H4 (cell line): Measurements from ENCODE around the gene PTGES3L. TPM values are rescaled to one million over a fixed set of nuclear protein-coding genes. Genes with fewer than 3 reads are reported as not detected.

ENCODE experiments used
- DNase-seq: peaks from one replicate; pipeline ENCODE4 v3.0.0-alpha.2; 2015; ENCODE audit warnings: low spot score
- total RNA-seq: library from RNA; depleted of rRNA; stranded (reverse); fragments of >200 nt; shearing (Covaris generic); gene quantifications from 2 replicates; pipeline ENCODE4 v1.2.3, GENCODE V29; 2014; rRNA removed

PTGES3L gene
- 0.19 TPM in 1 of 2 replicates, not detected in the other for total RNA-seq

GRCh38 chr17:42979511-42980273 is at the start of gene PTGES3L:
TSS of gene PTGES3L (minus strand) at chr17:42980080. CDS start at chr17:42980053, 27 bp downstream.
- DNase-seq, result peak; percentile 57

DNA sequence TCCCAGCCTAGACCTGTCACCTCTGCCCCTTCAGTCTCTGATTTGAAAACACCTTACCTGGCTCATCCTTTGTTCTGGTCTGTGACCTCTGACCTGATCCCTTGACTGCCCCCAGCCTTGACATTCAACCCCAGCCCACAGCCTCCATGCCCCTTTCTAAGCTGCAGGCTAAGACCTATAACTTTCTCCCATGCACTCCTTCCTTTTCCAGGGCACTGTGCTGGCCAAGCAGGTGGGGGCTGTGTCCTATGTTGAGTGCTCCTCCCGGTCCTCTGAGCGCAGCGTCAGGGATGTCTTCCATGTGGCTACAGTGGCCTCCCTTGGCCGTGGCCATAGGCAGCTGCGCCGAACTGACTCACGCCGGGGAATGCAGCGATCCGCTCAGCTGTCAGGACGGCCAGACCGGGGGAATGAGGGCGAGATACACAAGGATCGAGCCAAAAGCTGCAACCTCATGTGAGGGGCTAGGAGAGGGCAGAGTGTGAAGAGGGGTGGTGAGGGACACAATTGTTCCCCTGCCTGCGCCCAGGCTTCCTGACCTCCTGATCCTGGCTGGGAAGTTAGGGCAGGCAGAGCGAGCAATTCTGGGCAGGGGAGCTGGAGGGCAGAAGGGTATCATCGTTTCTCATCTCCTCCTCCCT is 48.5 kb upstream of the PTGES3L start:
- DNase-seq, result no peak

DNA sequence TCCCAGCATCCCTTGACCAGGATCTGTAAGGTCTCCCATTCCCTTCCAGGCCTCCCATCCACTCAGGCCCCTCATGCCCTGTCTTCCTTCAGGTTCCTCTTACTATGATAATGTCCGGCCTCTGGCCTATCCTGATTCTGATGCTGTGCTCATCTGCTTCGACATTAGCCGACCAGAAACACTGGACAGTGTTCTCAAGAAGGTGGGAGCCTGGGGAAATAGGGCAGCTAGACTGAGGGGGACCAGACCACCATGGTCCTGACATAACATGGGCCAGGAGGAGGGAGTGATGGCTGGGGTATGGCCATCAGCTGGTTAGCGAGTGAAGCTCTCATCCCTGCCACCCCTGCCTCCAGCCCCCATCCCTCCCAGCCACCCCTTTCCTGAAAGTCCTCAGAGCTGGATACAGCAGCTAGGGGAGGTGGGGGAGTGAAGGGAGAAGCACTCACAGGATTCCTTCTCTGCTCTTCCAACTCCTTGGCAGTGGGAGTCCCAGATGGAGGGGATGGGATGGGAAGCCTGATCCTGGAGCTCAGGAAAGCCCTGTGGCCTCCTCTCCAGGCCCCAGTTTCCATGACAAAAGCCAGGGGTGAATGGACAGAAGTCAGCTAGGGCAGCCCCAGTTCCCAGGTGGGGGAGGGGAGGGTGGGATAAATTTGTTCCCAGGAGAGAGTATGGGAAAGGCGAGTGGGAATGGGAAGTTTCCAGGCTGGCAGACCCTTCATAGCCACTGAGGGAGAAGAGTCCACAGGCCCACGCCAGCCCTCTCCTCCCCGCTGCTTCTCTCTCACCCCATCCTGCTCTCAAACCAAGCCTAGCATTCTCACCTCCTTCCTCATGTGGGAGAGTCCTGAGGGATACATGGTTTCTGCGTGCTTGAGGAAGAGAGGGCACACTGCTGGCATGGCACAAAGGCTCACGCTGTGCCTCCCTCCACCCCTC is 47.5 kb upstream of the PTGES3L start:
- no peak for DNase-seq

DNA sequence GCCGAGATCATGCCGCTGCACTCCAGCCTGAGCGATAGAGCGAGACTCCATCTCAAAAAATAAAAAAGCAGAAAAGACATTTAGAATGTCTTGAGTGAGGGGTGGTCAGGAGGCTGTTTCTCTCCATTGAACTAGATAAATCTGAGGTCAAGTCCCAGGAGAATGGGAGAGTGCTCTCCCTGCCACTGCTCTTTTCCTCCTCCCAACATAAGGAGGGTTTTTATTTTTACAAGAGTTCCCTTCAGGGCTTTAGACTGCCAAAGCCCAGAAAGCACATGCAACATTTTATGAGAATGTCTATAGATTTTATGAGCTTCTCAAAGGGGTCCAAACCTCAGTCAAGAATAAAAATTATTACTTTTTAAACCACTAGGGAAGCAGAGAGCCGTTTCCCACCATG is 46.7 kb upstream of the PTGES3L start:
- no peak for DNase-seq

DNA sequence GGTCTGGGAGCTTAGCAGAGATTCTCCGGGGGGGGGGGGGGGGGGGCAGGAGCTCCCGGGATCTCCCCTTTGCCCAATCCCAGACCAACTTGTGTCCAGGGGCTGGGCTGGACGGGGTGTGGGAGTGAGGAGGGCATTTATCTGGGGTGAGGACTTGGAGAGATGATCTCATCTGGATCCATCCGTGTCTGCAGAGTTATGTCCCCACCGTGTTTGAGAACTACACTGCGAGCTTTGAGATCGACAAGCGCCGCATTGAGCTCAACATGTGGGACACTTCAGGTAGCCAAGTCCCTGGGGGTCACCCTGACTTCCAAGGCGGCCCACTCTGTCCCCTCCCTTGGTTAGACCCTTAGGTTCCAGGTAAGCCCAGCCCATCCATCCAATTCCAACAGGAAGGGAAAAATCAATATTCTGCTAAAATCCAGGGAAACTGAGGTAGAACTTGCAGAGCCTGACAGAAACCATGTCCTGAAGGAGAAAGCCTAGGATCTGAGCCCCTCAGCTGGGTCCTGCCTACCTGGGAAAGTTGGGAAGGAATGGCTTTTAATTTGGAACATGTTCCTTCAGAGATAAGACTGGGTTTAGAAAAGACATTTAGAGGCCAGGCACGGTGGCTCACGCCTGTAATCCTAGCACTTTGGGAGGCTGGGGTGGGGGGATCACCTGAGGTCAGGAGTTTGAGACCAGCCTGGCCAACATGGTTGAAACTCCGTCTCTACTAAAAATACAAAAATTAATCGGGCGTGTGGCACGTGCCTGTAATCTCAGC is 46.1 kb upstream of the PTGES3L start:
- DNase-seq, result no peak

- DNase-seq, result no peak
These were observed 45.4 kb upstream of the PTGES3L start for GRCh38 chr17:43025290-43025657.

DNA sequence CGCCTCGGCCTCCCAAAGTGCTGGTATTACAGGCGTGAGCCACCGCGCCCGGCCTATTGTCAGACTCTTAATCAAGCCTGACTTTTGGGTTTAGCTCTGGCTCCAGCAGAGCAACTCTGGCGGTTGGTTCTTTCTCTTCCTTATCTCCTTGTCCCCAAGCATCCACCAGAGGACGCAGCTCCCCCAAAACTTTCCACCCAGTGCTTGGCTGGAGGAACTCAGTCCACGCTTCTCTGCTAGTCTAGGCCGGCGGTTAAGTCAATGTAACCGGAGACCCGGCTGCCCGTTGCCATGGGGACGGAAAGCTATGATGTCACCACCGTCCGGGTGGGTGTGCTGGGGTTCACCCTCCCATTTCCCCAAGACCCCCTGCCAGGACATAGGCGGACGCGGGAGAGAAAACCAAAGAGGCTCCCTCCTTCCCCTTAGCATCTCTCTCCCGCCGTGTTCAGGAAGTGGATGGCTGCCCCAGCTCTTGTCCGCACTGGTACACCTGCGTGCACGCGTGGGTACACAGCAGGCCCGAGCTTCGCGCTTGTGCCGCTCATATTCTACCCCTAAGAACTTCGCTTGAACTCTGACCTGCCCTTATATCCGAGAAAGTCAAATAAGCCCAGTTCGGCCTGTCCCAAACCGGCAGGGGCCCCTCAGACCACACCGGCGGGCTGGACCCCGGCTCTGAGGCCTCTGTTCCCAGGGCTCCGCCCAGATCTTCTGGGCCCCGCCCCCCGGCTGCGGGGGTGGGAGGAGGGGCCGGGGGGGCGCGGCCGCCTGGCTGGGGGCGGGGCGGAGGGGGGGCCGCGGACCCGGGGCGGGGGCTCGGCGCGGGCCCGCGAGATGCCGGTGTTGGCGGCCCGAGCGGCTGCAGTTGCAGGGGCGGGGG is 44.8 kb upstream of the PTGES3L start, which contains the start of gene RND2:
TSS of gene RND2 (plus strand) at position 825 of the 883 bp plus-strand sequence. CDS start 117 bp downstream, outside the sequence.
- peak; percentile 84 for DNase-seq

DNA sequence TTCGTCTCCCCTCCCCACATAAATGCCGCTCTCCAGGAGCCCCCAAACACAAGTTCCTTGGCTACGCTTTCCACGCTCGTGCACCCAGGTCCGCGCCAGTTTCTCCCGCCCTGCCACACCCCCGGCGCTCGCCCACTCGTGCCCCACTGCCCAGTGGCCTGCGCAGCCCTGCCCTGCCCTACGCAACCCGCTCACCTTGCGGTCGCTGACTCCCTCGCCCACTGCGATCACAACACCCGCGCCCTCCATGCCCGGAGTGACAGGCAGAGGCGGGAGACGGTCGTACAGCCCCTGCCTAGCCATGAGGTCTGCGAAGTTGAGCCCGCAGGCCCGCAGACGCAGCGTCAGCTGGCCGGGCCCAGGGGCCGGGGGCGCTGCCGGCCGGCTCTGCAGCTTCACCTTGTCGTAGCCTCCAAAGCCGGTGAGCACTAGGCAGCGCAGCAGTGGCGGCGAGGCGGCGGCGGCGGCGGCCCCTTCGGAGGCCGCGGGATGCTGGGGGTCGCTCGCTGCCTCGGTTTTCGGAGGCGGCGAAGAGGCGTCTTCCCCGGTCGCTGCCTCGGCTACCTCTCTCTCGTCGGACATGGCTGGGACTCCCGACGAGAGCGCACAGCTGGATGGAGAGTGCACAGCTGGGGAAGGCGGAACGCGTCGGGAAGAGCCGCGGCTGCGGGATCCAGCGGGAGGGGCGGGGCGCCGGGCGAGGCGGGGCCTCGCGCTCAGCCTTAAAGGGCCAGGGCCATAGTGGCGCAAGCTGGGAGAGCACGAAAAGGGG is 42.0 kb upstream of the PTGES3L start, which contains the start of gene VAT1:
TSS of gene VAT1 (minus strand) at position 645 of the 772 bp plus-strand sequence. CDS start at position 582, 63 bp downstream.
- DNase-seq, result peak; percentile 58

GRCh38 chr17:43020789-43021740 is 41.2 kb upstream of the PTGES3L start:
- peak; percentile 74 for DNase-seq

DNA sequence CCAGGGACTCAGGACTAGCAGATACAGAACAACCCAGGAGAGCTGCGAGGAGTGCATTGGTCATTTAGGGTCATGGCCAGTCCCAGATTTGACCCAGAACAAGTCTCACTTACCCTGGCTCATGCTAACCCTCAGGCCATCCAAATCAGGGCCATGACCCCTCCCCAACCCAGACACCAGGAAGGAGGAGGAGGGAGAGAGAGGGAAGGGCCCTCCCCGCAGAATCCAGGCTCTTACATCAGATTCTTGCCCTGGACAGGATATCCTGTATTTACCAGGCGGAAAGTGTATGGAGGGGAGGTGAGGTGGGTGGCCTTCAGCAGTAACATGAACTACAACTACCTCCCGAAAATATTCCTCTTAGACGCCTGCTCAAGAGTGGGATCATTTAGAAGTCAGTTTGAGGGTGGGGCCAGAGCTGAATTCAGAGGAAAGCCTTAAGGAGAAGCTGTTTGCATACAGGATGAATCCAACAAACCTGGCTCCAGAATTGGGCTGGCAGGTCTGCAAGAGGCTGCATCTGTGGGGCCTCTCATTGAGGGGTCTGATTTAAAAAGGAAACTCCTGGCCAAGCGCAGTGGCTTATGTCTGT is 40.2 kb upstream of the PTGES3L start:
- DNase-seq, result peak; percentile 47

- no peak for DNase-seq
These were observed 39.5 kb upstream of the PTGES3L start for GRCh38 chr17:43019418-43019817.

- DNase-seq, result no peak
These were observed 39.1 kb upstream of the PTGES3L start for GRCh38 chr17:43018932-43019331.

- DNase-seq, result no peak
These were observed 38.4 kb upstream of the PTGES3L start for GRCh38 chr17:43018008-43018853.

- no peak for DNase-seq
These were observed 36.3 kb upstream of the PTGES3L start for GRCh38 chr17:43016216-43016615.

- DNase-seq, result no peak
These were observed 35.7 kb upstream of the PTGES3L start for GRCh38 chr17:43015579-43015978.

- DNase-seq, result no peak
These were observed 35.0 kb upstream of the PTGES3L start for GRCh38 chr17:43014649-43015542.
